HG03439 (cell line): ENCODE results near the gene HBQ1.
"Not testable (repeated sequence)": the region's sequence is repeated elsewhere in the genome, so short reads cannot be mapped to it uniquely, and the experiment has no call there.

Experiments
- ATAC-seq: cut with Tn5 transposase; IDR thresholded peaks from one replicate; pipeline ENCODE4 v1.9.1; 2021; ENCODE audit warnings: mild to moderate bottlenecking, moderate library complexity; ENCODE audit not compliant: unreplicated experiment

The HBQ1 gene

DNA sequence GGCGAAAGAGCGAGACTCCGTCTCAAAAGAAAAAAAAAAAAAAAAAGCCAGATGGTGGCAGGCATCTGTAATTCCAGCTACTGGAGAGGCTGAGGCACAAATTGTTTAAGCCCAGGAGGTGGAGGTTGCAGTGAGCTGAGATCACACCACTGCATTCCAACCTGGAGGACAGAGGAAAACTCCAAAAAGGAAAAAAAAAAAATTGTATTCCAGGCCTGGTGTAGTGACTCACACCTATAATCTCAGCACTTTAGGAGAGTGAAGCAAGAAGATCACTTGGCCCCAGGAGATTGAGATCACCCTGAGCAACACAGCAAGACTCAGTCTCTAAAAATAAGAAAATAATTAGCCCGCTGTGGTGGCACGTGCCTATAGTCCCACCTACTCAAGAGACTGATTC lies 20.1 kb downstream of the HBQ1 start:
- ATAC-seq, result no peak

DNA sequence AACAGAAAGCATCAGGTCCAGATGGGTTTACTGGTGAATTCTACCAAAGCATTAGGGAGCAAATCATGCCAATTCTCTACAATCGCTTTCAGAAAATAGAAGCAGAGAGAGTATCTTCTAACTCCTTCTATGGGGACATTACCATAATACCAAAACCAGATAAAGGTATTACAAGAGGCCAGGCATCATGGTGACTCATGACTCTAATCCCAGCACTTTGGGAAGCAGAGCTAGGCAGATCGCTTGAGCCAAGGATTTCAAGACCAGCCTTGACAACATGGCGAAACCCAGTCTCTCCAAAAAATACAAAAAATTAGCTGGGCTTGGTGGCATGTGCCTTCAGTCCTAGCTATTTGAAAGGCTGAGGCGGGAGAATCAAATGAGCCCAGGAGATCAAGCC lies 23.0 kb downstream of the HBQ1 start:
- ATAC-seq, result no peak

DNA sequence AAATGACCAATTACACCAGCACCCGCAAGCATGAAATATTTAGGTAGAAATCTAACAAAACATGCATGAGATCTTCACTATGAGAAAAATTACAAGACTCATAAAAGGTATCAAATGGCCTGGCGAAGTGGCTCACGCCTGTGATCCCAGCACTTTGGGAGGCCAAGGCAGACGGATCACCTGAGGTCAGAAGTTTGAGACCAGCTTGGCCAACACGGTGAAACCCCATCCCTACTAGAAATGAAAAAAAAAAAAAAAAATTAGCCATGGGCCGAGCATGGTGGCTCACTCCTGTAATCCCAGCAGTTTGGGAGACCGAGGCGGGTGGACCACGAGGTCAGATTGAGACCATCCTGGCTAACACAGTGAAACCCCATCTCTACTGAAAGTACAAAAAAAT lies 23.8 kb downstream of the HBQ1 start:
- not testable (repeated sequence) for ATAC-seq

- not testable (repeated sequence) for ATAC-seq
These were observed 29.1 kb downstream of the HBQ1 start for GRCh38 chr16:209359-209758.

DNA sequence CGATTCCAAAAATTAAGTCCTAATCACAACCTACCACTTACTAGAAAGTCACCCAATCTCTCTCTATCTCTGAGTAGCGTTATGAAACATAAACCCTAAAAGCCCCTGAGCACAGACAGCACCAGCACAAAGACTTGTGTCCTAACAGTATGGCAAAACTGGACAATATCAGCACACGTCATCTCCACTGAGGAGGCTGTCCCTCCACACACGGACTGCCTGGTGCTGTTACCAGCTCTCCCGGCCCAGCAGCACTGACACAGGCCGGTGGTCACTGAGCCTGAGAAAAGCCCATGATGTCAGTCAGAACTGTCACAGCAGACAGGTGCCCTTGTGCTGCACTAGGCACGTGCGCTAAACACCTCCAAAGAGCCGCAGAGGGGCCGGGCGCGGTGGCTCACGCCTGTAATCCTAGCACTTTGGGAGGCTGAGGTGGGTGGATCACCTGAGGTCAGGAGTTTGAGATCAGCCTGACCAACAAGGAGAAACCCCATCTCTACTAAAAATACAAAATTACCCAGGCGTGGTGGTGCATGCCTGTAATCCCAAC lies 31.4 kb downstream of the HBQ1 start:
- not testable (repeated sequence) for ATAC-seq

- ATAC-seq, result no peak
These were observed 32.7 kb downstream of the HBQ1 start for GRCh38 chr16:212999-213398.

GRCh38 chr16:220021-220420 lies 39.8 kb downstream of the HBQ1 start:
- ATAC-seq, result no peak

DNA sequence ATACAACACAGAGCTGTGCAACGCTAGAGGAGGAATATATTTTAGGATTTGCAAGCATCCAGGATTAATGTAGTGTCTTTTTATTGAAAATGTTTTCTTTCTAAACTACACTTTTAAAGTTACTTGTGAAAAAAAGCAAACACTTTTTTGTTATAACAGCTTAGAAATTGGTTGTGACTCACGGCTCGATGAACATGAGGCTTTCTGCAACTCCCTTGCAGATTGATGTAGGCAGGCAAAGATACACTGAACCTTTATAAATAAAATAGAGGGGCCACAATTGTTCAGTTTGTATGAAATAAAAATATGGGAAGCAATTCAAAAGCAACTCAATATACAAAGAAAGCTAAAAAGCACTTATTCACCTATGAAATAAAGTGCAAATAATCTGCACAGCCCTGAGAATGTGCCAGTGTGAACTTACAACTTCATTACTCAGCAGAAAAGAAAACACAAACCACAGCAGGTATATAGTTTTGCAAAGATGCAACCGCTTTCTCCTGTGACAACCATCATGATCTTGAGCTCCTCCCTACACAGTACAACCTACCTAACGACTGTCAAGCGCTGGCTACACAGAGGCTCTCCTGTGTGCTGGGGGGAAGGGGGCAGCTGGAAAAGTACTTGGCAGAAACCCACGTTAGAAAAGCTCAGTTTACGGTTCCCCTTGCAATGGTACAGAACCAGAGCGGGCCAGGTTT lies 48.0 kb downstream of the HBQ1 start:
- peak; percentile 21 for ATAC-seq

- ATAC-seq, result peak; percentile 78
These were observed 48.8 kb downstream of the HBQ1 start, which contains the start of gene LUC7L for GRCh38 chr16:228852-229730. LUC7L (minus strand) TSS chr16:229449; CDS start chr16:229339, 110 bp downstream.

- ATAC-seq, result no peak
These were observed 49.5 kb downstream of the HBQ1 start for GRCh38 chr16:229731-230281.

- ATAC-seq, result not testable (repeated sequence)
These were observed 50.1 kb downstream of the HBQ1 start for GRCh38 chr16:230351-230750.
